Stimulated activated CD8-positive, alpha-beta memory T cell treated with anti-CD3 and anti-CD28 coated beads, Interleukin-4, amount 100 ng/mL, for 1 hour (primary cell): Measurements from ENCODE around the gene VRK1.

ENCODE experiments used
- DNase-seq, 2 donors: peaks; one replicate each; pipeline ENCODE4 v3.0.0-alpha.2; 2020; ENCODE audit warnings: low read depth in 2 of 2, low spot score in 1 of 2

Gene VRK1

DNA sequence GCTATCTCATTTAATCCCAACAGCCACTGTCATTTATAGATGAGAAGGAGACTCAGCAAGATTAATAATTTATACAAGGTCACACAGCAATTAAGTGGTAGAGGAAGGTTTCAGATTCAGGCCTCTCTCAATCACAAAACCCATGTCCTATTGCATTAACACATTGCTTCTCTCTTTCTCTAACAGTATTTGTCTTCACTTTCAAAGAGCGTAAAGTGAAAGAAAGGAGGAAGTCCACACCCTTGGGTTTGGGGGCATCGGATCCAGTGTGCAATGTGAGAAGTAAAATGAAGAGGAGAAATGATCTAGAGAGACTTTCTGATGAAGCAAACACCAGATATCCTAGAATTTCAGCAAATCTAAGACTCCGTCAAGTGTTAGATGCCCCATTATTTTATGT lies 7.0 kb upstream of the VRK1 start:
- no peak for DNase-seq

DNA sequence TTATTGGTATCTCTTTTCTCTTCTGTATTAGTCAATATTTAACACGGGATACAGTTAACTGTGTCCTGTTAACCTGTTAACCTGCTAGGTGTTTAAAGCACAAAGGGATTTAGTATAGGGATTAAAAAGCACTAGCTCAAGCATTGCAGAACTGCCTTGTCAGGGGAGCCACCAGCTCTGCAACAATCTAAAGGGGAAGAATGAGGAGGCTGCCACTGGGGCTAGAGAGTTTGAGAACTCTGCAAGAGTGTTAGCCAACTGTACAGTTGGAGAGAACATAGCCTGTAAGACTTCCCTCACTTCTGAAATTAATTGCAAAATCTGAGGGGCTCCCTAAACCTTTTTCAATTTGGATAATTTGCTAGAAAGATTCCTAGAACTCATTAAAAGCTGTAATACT lies 6.5 kb upstream of the VRK1 start:
- no peak for DNase-seq

DNA sequence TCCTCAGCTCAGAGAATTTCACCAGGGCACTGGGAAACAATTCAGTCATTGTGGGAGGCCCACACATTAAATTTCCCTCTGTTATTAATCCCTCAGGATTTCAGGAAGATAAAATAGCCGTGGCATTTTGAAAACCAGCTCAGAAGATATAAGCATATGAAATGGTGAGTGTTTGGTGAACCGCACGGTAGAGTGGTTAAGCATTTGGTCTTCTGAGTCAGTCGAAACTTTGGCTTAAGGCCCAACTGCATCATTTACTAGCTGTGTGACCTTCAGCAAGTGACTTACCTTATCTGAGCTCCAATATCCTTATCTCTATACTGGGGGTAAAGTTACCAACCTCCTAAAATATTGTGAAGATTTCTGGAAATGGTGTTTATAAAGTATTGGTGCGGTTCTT lies 5.2 kb upstream of the VRK1 start:
- no peak for DNase-seq

DNA sequence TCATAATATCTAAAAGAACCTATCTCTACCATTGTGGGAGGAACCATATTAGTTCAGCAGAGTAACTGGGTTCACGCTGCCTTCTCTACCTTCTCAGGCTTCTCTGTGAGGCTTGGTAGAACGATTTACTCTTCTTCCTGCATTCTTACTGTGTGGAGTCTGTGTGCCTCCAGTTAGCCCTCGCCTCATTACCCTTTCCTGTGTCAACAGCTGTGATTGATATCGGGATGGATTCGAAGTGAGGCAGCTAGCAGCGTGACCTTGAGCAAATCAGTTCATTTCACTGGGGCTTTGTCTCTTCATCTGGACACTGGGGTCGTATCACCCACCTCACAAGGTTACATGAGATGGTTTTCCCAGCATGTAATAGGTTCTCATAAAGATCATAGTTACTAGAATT lies 4.6 kb upstream of the VRK1 start:
- DNase-seq = no peak

DNA sequence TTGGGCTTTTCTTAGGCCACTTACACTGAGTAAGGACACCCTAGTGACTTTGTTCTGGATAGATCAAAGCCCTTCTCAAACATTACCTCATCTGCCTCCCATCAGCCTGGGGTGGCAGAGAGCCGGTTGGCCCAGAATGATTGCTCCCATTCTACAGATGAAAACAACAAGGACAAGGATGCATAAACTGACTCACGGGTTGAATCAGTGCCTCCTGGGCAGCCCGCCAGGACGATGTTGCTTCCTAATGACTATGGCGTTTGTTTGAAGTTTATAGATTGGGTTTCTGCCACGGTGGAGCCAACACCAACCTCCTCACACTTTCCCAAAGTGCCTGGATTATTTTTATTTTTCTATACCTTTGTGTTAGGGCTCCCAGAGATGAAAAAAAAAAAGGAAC lies 3.6 kb upstream of the VRK1 start:
- no peak for DNase-seq

DNA sequence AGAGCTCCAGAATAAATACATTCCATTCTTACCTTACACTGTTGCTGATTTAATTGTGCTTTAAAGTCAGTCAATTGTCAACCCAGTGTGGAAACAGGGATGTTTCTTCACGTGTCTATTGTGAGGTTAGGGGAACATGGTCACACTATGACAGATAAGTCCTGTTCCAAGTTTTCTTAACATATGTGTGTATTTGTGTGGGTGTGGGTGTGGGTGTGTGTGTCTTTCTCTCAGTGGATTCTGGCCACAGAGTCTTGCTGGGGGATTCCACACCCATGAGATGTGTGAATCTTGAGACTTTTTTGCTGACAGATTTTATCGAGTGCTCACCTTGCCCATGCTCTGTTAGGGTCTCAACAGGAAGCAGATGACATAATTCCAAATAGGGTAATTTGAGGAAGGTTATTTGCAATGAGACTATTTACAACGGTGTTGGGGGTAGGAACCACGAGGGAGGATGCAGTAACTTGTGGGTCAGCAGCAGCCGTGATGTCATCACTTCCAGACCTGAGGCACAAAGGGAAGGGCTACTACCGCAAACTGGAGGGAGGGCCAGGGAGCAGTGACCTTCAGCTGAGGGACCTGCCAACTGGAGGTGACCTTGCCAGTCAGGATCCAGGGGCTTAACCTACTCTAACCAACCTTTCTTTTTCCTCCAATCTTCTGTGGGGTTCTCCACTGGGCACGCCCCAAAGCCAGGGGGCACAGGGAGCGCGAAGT lies 1.9 kb upstream of the VRK1 start:
- DNase-seq = no peak

DNA sequence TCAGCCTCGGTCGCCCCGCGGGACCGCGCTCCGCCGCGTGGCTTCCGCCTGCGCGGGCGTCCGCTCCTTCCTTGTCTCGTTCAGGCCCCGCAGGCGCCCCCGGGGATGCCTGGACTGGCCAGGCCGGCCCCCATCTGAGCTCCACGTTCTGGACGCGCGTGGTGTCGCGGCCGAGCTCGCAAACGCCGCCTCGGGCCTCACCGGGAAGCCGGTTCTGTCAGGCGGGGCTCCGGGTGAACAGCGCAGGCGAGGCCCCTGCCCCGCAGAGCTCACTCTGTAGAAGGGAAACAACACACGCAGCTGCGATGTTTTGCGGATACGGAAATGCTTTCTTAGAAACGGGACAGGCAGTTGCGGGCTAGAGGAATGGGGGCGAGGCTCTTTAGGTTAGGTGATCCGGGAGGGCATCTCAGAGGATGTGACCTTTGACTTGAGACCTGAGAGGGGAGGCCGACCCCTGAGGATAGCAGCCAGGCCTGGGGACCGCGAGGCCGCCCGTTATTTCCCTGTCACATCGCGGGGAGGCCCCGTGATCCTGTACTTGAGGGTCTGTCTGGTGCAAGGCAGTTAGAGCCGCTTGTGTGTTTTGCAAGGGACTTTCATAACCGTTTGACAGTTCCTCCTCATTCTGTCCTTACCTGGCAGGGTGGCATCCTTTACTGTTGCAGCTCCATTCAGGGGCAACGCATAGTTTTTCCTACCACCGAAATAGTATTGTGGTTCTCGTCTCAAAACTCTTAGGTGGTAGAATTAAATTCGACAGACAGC lies 584 bp downstream of the VRK1 start:
- DNase-seq = no peak

DNA sequence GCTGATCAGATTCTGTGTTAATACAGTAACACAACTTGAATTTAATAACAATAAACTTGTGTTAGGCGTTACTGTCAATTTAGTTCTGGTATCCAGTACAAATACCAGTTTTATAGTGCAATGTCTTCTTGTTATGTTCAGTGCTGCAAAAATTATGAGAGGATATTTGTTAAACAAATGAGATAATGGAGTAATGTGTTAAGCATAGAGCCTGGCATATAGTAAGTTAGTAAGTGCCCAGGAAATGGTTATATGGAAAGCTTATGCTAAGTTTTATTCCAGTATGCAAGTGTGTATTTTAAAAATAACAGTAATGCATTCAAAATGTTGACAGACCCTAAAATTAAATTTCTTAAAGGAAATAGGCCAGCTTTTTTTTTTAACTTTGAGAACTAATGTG lies 1.8 kb downstream of the VRK1 start:
- no peak for DNase-seq

DNA sequence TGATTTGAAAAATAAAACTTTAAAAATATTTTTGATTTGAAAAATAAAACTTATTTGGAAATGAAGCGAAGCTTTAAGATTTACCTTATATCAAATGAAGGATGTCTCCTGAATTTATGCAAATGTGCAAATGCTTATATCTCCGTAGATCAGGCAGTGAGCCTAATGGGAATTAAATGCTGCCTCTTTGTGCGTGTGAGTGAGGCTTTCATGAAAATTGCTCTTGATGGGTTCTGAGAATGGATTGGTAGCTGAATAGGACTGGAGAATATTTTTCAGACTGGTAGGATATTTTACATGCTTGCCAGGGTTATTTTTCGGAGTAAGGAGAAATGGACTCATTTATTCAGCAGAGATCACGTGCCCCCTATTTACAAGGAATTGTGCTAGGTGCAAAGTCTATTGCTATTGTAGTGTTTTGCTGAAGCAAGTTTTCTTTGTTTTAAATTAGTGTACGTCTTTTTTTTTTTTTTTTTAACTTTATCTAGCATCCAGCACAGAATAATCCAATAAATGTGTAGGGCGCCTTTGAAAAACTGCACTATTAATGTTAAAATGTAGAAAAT lies 2.4 kb downstream of the VRK1 start:
- no peak for DNase-seq

DNA sequence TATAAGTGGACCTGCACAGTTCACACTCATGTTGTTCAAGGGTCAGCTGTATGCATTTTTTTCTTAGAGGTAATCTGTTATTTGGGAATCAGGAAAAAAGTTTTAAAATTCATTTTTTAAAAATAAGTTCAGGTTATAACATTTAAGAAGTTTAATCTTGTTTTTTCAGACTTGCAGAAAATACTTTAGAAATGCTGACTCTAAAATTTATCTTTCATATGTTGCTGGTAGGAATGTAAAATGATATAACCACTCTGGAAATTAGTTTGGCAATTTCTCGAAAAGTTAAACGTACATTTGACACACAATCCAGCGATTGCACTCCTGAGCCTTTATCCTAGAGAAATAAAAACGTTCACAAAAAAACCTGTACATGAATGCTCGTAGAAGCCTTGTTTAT lies 4.7 kb downstream of the VRK1 start:
- DNase-seq = no peak

DNA sequence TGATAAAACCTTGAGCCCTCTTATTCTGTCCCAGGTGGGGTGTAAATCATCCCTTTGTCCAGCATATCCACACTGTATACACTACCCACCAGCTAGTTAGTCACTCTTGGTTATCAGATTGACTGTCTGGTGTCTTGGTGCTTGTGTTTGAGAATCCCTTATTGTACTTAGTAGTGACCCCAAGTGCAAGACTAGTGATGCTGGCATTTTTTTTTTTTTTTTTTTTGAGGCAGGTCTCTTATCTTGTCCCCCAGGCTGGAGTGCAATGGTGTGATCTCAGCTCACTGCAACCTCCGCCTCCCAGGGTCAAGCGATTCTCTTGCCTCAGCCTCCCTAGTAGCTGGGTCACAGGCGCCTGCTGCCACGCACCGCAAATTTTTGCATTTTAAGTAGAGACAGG lies 5.8 kb downstream of the VRK1 start:
- no peak for DNase-seq

DNA sequence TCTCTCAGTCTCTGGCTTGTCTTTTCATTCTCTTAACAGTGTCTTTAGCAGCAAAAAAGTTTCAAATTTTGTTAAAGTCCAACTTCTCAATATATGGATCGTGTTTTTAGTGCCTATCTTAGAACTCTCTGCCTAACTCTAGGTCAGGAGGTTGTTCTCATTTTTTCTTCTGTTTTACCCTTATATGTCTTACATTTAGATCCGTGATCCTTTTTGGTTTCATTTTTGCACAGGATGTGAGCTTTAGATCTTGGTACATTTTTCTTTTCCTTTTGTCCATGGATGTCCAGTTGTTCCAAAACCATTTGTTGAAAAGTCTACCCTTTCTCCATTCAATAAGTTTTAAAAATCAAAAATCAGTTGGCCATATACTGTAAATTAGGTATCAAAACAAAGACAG lies 6.8 kb downstream of the VRK1 start:
- DNase-seq = no peak

DNA sequence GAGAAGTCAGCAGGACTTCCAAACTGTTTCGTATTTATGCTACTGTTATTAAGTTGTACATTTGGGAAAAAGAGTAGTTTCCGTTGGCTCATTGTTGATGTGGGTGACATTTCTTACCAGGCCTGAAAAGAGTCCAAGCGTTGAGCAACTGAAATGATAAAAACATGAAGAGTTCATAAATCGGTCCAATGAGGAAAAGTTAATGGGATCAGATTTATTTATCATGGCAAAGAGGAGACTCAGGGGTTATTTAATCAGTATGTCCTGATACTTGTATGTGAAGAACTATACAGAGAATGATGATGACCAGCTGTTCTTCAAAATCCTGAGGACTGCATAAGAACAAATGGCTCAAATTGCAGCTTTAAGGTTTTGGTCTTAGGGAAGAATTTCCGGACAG lies 7.7 kb downstream of the VRK1 start:
- DNase-seq = no peak

DNA sequence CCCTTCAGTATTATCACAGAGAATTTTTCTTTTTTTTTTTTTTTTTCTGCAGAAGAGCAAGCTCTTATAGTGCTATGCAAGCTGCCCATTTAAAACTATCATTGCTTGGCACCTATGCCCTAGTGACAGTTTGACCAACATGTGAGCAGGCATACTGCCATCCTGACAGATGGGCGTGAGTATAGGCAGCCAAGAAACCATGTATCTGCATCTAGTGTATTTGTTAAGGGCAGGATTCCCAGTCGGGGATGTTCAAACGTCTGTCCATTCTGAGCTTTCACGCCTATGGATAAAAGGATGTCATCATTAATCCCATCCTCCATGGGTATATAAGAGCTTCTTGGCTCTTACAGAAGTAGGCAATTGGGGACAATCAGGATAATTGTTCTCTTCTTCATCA lies 8.8 kb downstream of the VRK1 start:
- no peak for DNase-seq

DNA sequence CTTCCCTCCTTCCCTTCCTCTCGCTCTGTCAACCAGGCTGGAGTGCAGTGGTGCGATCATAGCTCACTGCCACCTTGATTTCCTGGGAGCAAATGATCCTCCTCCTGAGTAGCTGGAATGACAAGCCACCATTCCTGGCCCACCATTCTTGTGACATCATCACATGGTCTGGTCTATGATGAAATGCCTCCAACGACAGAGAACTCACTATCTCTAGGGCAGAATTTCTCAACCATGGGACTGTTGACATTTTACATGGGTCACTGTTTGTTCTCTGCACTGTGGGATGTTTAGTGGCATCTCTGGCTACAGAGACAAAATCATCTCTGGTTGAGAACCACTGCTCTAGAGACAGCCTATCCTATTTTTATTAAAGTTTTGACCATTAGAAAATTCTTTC lies 9.7 kb downstream of the VRK1 start:
- no peak for DNase-seq

DNA sequence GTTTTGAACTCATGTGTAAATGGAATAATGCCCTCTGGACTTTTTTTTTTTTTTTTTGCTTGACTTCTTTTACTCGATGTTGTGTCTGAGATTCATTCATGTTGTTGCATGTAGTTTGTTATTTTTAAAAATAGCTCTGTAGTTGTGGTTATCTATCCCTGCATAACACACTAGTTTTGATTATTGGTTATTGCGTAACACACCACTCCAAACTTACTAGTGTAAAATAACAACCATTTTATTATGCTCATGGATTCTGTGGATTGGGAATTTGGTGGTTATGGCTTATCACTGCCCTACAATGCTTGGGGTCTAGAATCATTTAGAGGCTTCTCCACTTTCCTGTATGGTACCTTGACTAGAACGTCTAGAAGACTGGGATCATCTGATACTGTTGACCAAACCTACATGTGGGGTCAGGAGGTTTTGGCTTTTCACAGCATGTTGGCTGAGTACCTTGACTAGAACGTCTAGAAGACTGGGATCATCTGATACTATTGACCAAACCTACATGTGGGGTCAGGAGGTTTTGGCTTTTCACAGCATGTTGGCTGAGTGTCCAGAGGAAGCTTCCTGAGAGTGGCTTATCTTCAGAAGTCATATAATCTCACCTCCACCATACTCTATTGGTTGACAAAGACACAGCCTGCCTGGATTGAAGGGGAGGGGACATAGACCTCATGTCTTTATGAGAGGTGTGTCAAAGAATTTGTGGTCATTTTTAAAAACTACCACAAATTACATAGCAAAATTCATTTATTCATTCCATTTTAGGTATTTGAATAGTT lies 11.6 kb downstream of the VRK1 start:
- DNase-seq = no peak

DNA sequence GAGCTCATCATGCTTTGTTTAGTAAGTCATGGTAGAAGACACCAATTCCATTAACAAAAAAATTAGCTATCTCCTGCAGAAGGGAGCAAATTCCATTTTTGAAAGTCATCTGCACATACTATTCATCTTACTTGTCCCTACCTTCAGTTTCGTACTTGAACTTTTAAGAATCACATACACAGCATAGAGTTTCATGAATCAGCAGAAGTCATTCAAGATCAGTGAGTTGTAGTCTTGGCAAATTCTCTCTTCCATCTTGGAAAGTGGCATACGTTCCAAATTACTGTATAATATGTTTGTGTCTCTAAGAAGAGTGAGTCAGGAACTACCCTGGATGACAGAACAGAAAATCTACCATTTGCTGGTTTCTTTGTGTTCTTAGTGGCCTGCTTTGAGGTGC lies 14.1 kb downstream of the VRK1 start:
- DNase-seq = no peak

DNA sequence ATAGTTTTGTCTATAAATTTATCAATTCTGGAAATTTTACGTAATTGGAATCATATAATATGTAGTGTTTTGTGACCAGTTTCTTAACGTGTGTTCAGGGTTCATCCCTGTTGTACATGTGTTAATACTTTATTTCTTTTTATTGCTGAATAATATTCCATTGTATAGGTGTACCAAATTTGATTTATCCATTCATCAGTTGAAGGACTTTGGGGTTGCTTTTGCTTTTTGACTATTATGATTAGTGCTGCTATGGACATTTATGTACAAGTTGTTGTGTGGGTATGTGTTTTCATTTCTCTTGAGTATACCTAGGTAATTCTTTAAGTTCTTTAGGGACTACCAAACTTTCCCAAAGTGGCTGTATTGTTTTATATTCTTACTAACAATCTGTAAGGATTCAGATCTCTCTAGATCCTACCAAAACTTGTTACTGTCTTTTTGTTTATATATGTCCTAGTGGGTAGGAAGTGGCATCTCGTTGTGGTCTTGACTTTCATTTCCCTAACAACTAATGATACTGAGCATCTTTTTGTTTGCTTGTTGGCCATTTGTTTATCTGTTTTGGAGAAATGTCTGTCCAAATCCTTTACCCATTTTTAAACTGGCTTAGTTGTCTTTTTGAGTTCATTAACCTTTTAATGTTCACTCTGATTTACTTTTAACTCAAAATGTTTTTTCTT lies 14.9 kb downstream of the VRK1 start:
- no peak for DNase-seq

DNA sequence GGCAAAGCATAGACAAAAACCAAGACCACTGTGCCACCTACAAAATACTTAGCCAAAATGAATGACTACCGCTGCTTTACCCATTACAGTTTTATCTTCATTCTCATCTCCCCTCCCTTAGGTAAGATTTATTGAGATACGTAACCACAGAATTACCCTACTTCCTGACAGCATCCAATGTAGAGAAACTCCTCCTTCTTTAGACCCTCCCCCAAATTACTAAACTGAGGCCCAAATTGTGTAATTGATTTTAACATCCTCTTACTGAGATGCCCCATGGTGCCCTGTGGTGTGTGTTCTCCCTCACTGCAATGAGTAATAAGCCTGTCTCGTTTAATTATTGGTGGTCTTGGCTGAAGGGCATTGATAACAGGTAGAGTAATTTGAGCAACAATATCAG lies 19.1 kb downstream of the VRK1 start:
- DNase-seq = no peak

DNA sequence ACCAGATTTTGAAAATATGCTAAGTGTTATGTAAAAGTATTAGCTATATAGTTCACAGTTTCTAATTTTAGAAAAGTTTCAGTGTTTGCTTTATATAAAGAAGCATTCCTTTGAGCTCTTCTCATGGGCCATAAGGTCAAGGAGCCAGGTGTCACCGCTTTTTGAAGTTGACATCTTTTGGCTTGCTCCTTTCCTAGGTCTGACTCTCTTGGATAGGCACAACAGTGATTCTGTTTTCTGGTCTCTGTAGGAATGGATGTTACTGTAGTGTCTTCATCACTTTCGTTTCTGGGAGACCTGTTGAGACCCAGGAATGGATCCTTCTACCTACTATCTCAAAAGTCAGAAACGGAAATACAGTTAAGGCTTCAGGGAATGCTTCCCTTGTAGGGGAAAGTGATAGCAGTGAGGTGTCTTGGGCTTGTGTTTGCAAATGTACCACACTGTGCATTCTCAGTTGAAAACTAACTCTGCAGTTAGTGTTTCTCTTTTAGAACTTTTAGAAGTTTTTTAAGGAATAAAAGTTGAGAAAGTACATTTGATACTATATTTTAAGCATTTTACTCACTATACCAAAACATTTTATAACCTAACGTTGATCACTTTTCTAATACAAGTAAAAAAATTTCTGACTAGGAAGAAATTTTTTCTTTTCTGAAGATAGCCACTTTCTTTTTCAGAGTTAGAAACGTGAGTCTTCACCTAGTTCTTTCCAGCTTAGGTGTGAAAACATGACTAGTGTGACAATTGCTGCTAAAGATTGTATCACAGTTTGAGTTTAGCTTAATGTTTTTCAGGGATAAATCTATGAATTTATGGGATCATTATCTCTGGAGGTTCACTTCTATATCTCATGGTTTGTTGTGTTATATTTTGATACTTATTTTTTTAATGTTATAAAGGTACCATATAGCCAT lies 20.8 kb downstream of the VRK1 start:
- DNase-seq = no peak
